Measurements from ENCODE around the gene UBA1. TPM values are rescaled to one million over a fixed set of nuclear protein-coding genes. Genes with fewer than 3 reads are reported as not detected.

Gene UBA1
- total and polyA plus RNA-seq, 2 donors (not counting 3 experiments of a cell fraction or from before 2014, with no cell fraction given), result 237 to 297 TPM

- Histone ChIP-seq H3K27ac (ENCODE audit: insufficient read depth, low read depth, low read length) (no peak overlapping the region), H3K9me1 (replicated peaks; ENCODE audit: control insufficient read depth, extremely low read depth, insufficient read depth, low read length) (no peaks in the 10 kb centered on the region), H3K27me3 (ENCODE audit: control insufficient read depth in 2 of 2, insufficient read depth in 2 of 2, low read length in 2 of 2) (no peaks in the 10 kb centered on the region), H3K4me2 (ENCODE audit: insufficient read depth, low read length) (no peak overlapping the region), H3K9ac (replicated peaks; ENCODE audit: extremely low read depth, insufficient read depth, low read length) (no peak overlapping the region), H3K36me3 (ENCODE audit: control insufficient read depth in 2 of 2, extremely low read depth in 1 of 2, insufficient read depth in 2 of 2, low read length in 2 of 2) (peaks cover 0 to 8% of the 10 kb centered on the region in 2 experiments), H3K4me3 (replicated peaks in 1 of 3; ENCODE audit: insufficient read depth in 1 of 3, low read depth in 1 of 3, low read length in 3 of 3) (no peak overlapping the region), H3K4me1 (ENCODE audit: control insufficient read depth, extremely low read depth, insufficient read depth, low read length) (no peaks in the 10 kb centered on the region), H3K79me2 (ENCODE audit: control insufficient read depth, insufficient read depth, low read length) (no peaks in the 10 kb centered on the region), H3K9me3 (replicated peaks; ENCODE audit: control insufficient read depth, insufficient read depth, low read length) (no peaks in the 10 kb centered on the region), H4K20me1 (replicated peaks; ENCODE audit: control insufficient read depth, extremely low read depth, insufficient read depth, low read length) (no peaks in the 10 kb centered on the region), H2AFZ (ENCODE audit: low read depth, low read length) (no peak overlapping the region)
- DNase-seq (ENCODE audit: low read depth, low spot score), result no peak
- intact Hi-C loops (cut with micrococcal nuclease) (no loop called here), dilution Hi-C loops (cut with MboI; ENCODE audit: extremely low pct_ligation_motif_present, low sequenced_read_pairs) (no loop called here)
- POLR2A ChIA-PET, result no interaction called here
- BruUV-seq (replicated peaks), result no TSS peak
- no peak for FAIRE-seq
- CTCF ChIA-PET, result no interaction called here
- TF ChIP-seq MYC (IDR thresholded peaks at IDR 0.05; ENCODE audit: low read depth, low read length) (no peak), JUN (IDR thresholded peaks at IDR 0.05; ENCODE audit: borderline replicate concordance, insufficient read depth, insufficient read length, low read depth) (no peak), POLR2AphosphoS5 (IDR thresholded peaks at IDR 0.05; ENCODE audit: insufficient read depth, low read depth, low read length) (no peak), GATA2 (IDR thresholded peaks at IDR 0.05; ENCODE audit: insufficient read depth, insufficient read length, low read depth, low read length) (no peak), EZH2 (IDR thresholded peaks at IDR 0.05; ENCODE audit: borderline replicate concordance, low read depth, low read length, severe bottlenecking) (no peak), FOS (IDR thresholded peaks at IDR 0.05; ENCODE audit: borderline replicate concordance, insufficient read depth, low read length) (no peak), POLR2A (IDR thresholded peaks at IDR 0.05; ENCODE audit: low read depth, low read length) (no peak)
- TF ChIP-seq, protein P1, sequence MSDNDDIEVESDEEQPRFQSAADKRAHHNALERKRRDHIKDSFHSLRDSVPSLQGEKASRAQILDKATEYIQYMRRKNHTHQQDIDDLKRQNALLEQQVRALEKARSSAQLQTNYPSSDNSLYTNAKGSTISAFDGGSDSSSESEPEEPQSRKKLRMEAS (IDR thresholded peaks at IDR 0.05; ENCODE audit: insufficient read depth, insufficient read length), result no peak
- TF ChIP-seq, protein P2, sequence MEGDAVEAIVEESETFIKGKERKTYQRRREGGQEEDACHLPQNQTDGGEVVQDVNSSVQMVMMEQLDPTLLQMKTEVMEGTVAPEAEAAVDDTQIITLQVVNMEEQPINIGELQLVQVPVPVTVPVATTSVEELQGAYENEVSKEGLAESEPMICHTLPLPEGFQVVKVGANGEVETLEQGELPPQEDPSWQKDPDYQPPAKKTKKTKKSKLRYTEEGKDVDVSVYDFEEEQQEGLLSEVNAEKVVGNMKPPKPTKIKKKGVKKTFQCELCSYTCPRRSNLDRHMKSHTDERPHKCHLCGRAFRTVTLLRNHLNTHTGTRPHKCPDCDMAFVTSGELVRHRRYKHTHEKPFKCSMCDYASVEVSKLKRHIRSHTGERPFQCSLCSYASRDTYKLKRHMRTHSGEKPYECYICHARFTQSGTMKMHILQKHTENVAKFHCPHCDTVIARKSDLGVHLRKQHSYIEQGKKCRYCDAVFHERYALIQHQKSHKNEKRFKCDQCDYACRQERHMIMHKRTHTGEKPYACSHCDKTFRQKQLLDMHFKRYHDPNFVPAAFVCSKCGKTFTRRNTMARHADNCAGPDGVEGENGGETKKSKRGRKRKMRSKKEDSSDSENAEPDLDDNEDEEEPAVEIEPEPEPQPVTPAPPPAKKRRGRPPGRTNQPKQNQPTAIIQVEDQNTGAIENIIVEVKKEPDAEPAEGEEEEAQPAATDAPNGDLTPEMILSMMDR (IDR thresholded peaks at IDR 0.05; ENCODE audit: extremely low read depth in 1 of 2, insufficient read depth in 1 of 2, low read depth in 1 of 2, low read length in 2 of 2), result no peak
Measured at GRCh38 chrX:47248576-47248975, 54.9 kb downstream of the UBA1 start.

Measured in endothelial cell of umbilical vein (primary cell).